HG02678 (cell line): ENCODE measurements around the gene CRIP3.

Source experiments
- ATAC-seq: cut with Tn5 transposase; IDR thresholded peaks from one replicate; pipeline ENCODE4 v1.9.1; 2021; ENCODE audit warnings: mild to moderate bottlenecking, moderate library complexity; ENCODE audit not compliant: unreplicated experiment

CRIP3 gene

DNA sequence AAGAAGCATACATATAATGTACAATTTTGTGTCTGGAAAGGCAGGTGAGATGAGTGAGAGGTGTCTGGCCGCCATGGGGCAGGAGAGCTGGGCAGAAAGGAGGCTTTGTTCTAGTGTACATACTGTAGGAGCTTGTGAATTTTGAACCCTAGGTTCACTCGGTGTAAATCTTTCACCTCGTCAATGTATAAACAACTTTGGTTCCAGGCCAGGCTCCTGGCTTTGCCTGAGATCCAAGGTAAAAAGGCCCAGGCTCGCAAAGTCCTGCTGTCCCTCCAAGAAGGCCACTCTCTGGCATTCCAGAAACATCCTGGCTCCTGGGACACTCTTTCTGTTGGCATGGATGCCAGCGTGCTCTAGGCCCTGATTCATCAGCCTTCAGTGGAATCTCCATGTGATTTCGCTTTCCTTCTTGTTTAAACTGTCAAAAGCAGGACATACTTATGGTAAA lies 17.7 kb downstream of the CRIP3 start:
- no peak for ATAC-seq

GRCh38 chr6:43290339-43290904 lies 18.2 kb downstream of the CRIP3 start:
- no peak for ATAC-seq

- ATAC-seq = no peak
Measured at GRCh38 chr6:43287717-43288679, 20.6 kb downstream of the CRIP3 start.

DNA sequence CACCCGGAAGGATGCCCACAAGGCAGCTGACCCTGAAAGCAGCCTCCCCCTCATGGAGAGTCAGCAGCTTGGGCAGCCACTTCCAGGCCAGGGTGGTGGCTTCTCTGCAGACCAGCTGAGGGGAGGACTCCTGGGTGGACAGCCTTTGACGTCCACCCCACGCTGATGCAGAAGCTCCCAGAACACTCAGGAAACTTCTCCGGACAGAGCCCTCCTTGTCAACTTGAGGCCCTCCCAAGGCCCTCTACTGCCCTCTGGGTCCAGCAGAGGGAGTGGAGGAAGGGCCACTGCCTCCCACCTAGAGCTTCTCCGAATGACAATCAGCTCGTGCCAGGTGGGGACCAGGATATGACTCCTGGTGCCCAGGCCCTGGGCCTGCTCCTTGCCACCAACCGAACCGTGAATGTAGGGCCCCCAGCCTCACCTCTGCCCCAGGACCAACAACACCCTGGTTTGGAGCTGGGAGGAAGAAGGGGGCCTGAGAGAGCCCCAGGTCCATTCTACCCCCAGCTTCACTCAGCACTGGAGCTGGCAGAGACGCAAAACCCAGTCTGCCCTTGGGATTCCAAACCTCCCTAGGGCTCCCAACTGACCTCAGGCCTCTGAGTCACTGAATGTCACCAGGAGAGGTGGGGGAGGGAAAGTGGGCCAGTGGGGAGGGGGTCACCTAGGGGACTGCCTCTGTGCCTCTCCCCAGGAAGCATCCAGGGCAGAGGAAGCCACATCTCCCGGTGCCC lies 21.5 kb downstream of the CRIP3 start:
- no peak for ATAC-seq

DNA sequence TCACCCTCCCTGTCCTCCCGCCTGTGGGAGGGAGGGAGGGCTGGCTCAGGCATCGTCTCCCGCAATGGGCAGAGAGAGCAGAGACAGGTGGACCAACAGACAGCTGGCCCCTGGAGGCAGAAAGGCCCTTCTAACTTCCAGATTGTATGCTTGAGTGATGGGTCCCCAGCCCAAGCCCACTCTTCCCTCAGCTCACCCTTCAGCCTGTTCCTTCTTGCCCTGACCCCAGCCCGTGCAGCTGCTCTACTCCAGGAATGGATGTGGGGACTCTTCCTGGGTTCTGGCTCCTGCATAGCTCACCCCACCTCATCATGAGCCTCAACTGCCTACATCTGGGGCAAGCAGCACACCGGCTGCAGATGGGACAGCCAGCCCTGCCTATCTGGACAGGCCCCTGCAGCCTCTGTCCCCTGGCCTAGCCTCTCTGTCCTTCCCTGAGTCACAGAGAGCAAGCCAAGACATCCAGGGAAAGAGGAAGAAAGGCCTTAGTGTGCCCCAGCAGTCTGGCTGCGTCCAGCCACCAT lies 22.1 kb downstream of the CRIP3 start:
- no peak for ATAC-seq

GRCh38 chr6:43285832-43286231 lies 22.8 kb downstream of the CRIP3 start:
- ATAC-seq = no peak

DNA sequence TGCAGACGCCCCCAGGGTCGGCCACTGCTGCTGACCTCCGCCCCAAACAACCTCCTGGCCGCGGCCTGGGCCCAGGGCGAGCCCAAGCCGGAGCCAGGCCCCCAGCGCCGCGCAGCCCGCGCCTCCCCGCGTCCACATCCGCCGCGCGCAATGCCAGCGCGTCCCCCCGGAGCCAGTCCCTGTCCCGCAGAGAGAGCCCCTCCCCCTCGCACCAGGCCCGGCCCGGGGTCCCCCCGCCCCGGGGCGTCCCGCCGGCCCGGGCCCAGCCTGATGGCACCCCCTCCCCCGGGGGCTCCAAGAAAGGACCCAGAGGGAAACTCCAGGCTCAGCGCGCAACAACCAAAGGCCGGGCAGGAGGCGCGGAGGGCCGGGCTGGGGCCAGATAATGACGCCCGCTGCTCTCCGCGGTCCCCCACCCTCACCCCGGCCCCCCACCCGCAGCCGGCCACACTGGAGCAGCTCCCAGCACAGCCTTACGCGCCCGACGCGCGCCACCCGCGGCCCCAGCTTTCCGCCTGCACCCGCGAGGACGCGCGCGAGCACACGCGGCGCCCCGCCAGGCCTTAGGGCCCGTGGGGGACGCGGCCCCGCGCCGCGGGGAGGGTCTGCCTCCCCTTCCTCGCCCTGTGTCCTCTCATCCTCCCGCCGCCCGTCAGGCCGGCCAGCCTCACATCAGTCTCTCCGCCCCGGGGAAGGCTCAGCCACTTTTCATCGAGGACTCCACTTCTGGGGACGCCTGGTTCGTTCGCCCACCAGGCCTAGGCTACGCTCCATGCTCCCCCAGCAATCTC lies 23.4 kb downstream of the CRIP3 start:
- no peak for ATAC-seq

DNA sequence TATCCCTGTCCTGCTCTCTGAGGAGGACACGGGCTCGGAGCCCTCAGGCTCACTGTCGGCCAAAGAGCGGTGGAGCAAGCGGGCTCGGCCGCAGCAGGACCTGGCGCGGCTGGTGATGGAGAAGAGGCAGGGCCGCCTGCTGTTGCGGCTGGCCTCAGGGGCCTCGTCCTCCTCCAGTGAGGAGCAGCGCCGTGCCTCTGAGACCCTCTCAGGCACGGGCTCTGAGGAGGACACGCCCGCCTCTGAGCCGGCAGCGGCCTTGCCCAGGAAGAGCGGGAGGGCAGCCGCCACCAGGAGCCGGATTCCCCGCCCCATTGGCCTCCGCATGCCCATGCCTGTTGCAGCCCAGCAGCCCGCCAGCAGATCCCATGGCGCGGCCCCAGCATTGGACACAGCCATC lies 24.7 kb downstream of the CRIP3 start:
- no peak for ATAC-seq

GRCh38 chr6:43283514-43283901 lies 25.1 kb downstream of the CRIP3 start:
- no peak for ATAC-seq

DNA sequence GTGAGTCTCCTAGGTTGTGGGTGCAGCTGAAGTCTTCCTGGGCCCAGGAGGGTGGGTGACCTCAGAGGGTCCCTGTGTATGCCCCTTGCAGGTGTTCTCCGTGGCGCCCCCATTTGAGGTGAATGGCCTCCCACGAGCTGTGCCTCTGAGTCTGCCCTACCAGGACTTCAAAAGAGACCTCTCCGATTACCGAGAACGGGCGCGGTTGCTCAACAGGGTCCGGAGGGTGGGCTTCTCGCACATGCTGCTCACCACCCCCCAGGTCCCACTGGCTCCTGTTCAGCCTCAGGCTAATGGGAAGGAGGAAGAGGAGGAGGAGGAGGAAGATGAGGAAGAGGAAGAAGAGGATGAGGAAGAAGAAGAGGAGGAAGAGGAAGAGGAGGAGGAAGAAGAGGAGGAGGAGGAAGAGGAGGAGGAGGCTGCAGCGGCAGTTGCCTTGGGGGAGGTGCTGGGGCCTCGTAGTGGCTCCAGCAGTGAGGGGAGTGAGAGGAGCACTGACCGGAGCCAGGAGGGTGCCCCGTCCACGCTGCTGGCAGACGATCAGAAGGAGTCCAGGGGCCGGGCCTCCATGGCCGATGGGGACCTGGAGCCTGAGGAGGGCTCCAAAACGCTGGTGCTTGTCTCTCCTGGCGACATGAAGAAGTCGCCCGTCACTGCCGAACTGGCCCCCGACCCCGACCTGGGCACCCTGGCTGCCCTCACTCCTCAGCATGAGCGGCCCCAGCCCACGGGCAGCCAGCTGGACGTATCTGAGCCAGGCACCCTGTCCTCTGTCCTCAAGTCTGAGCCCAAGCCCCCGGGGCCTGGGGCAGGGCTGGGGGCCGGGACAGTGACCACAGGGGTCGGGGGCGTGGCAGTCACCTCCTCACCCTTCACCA lies 25.8 kb downstream of the CRIP3 start:
- no peak for ATAC-seq

- ATAC-seq = no peak
Measured at GRCh38 chr6:43282060-43282459, 26.6 kb downstream of the CRIP3 start.

DNA sequence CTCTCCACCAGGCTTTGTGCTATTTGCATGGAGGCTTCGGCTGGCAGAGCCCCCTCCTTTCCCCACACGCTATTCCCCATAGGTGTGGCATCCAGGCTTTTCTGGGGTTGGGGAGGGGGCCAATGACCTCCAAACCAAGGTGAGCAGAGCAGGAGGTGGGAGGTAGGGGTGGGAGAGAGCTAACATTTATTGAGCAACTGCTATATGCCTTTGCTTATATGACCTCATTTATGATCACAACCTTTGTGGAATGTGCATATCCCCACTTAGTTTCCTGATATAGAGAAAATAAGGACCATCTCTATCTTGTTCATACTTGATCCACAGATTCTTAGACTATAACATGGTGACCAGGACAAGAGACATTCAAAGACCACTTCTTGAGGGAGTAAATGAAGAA lies 28.4 kb downstream of the CRIP3 start:
- no peak for ATAC-seq

- no peak for ATAC-seq
Measured at GRCh38 chr6:43278524-43279078, 30.0 kb downstream of the CRIP3 start.

DNA sequence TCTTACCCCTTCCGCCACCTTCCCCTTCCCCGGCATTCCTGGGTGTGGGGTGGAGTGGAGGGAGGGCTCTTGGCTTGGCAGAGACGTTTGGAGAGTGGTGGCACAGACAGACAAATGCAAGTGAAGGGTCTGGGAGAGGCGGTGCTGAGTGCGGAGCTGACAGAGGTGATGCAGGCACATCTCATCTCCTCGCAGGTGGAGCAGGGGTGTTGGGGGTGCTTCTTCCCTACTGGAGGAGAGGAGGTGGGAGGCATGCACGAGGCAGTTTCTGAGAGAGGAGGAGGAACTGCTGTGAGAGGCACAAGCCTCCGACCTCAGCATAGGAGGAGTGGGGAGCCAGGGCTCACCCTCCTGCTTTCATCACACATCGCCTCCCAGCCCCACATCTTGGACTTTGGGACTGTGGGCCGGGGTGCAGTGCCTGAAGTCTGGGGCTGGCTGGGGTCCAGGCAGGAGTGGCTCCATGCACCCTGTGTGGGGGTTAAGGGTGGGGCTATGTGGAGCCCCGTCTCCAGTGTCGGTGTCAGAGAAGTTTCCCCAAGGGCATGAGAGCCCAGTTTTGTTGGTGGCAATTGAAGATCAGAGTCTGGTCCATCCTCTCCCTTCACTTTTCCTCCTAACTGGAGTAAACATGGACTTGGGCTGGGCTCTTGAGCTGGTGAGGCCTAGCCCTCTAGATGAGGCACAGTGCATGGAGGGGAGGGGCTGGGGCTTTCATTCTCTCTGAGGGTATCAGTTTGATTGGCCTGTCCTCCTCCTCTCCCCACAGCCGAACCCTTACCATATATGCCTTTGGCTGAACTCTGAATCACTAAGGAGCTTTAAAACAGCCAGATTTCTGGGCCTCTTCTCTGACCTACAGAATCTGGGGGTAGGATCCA lies 30.7 kb downstream of the CRIP3 start:
- ATAC-seq = no peak

DNA sequence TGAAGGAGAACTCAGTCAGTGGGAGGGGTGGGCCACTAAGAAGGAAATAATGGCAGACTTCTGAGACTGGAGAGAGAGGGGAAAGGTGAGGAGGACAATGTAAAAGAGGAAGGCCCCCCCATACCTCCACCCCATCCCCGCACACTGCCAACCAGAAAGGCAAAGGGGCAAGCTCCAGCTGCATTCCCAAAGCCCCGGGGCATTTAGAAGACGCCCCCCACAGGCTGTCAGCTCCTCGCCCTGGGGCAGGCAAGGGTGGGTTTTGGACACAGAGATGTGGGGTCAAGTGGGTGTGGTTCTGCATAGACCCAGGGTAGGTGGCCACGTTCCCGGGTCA lies 31.4 kb downstream of the CRIP3 start:
- ATAC-seq = no peak

- no peak for ATAC-seq
Measured at GRCh38 chr6:43276577-43277305, 31.9 kb downstream of the CRIP3 start.

DNA sequence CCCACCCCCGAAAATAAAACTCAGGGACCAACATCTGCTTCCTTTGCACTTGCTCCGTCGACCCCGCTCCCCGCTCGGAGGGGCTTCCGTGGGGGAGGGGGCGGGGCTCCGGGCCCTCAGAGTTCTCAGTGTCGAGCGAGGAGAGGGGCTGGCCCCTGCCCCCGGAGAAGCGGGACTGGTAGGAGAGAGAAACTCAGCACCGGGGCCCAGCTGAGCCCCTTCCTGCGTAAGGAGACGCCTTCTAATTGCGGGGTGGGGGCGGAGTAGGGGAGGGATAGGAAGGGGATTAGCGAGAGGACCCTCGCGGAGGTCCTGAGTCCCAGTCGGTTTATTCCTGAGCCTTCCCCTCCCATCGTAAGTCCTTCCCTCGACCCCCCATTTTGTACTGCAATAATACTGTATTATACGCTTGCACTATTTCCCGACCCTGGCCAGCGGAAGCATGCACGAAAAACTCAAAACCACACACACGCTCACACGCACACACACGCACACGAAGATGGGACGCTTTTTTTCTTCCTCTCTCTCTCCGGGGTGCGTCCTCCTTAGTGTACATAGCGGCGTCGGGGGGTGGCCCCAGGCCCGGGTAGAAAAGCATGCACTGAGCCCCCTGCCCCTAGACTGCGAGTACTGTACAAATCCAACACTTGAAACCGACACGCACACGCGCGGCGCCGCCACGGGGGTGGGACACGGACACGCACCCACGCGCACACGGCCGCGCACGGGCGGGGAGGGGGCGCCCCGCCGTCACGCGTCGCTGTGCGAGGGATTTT lies 32.6 kb downstream of the CRIP3 start:
- ATAC-seq = no peak
